HT1080 (cell line): Measurements from ENCODE around the gene KNL1. TPM values are rescaled to one million over a fixed set of nuclear protein-coding genes. Genes with fewer than 3 reads are reported as not detected.
"Not testable (repeated sequence)": the region's sequence is repeated elsewhere in the genome, so short reads cannot be mapped to it uniquely, and the experiment has no call there.

Experiments
- DNase-seq: peaks from one replicate; pipeline ENCODE4 v3.0.0-alpha.2; 2015; ENCODE audit warnings: low read depth
- polyA plus RNA-seq, 2 experiments: library from polyadenylated mRNA; depleted of rRNA; stranded (reverse); fragments of >200 nt; gene quantifications; 2 replicates each; pipeline ENCODE4 v1.2.3, GENCODE V29; 2015
- total RNA-seq: library from RNA; depleted of rRNA; stranded (reverse); fragments of >200 nt; shearing (Covaris generic); gene quantifications from 2 replicates; pipeline ENCODE4 v1.2.3, GENCODE V29; 2014; rRNA removed

The KNL1 gene, protein sequence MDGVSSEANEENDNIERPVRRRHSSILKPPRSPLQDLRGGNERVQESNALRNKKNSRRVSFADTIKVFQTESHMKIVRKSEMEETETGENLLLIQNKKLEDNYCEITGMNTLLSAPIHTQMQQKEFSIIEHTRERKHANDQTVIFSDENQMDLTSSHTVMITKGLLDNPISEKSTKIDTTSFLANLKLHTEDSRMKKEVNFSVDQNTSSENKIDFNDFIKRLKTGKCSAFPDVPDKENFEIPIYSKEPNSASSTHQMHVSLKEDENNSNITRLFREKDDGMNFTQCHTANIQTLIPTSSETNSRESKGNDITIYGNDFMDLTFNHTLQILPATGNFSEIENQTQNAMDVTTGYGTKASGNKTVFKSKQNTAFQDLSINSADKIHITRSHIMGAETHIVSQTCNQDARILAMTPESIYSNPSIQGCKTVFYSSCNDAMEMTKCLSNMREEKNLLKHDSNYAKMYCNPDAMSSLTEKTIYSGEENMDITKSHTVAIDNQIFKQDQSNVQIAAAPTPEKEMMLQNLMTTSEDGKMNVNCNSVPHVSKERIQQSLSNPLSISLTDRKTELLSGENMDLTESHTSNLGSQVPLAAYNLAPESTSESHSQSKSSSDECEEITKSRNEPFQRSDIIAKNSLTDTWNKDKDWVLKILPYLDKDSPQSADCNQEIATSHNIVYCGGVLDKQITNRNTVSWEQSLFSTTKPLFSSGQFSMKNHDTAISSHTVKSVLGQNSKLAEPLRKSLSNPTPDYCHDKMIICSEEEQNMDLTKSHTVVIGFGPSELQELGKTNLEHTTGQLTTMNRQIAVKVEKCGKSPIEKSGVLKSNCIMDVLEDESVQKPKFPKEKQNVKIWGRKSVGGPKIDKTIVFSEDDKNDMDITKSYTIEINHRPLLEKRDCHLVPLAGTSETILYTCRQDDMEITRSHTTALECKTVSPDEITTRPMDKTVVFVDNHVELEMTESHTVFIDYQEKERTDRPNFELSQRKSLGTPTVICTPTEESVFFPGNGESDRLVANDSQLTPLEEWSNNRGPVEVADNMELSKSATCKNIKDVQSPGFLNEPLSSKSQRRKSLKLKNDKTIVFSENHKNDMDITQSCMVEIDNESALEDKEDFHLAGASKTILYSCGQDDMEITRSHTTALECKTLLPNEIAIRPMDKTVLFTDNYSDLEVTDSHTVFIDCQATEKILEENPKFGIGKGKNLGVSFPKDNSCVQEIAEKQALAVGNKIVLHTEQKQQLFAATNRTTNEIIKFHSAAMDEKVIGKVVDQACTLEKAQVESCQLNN (N-terminal part only)
- 27.0 and 27.3 TPM in 2 replicates for total RNA-seq
- 7.8 and 10.4 TPM in 2 replicates for polyA plus RNA-seq (2015; cell fraction: cytosol; rRNA removed)
- 118 and 206 TPM in 2 replicates for polyA plus RNA-seq (2015; cell fraction: nucleus; rRNA removed)

DNA sequence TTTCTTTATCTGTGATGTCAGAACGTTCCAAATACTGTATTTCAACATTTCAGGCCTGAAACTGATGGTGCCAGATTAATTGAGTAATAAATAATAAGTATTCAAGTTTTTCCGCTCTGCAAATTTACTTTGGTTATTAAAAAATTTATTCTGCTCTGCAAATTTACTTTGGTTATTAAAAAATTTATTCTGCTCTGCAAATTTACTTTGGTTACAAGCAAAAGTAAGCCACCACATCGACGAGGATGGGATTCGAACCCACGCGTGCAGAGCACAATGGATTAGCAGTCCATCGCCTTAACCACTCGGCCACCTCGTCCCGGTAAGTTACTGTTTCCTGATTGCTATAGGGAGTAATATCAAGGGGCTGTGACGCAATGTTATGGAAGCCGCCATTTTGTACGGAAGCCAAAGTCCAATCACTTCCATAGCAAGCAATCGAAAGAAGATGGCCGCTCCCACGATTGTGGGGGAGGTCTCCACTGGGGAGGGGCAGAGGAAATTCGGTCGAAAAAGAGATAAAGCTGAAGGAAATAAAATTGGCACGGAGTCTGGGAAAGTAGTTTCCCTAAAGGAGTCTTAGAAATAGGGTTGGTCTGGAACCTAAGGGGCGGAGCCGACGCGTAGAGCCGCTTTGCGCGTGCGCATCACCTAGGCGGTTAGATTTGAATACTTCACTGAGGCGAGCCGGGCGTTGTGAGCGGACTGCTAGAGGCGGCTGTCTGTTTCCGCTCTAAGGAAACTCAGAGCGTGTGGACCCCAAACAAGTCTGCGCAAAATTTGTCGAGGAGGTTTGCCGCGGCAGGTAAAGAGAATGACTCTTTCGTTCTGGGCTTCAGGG lies at the start of gene KNL1:
Gene KNL1, plus strand, starts transcription at position 662 of the 841 bp plus-strand sequence. CDS start 8,683 bp downstream, outside the sequence.
- DNase-seq = peak; percentile 94

DNA sequence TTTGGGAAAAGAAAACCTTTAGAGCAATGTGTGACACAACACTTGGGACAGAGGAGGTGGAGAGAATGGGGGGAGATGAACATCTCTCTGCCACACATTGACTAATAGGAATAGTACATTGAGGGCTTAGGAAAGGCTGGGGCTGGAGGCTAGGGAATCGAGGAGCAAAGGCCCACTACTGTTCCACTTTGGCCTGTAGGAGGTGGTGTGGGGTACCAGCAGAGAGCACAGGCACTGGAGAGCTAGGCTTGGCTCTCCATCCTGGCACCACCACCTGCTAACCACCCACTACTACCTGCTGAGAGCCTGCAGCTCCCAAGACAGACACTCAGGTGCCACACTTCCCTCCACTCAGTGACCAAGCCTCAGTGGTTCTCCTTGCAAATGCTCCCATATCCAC lies 48.6 kb upstream of the KNL1 start:
- DNase-seq = no peak

DNA sequence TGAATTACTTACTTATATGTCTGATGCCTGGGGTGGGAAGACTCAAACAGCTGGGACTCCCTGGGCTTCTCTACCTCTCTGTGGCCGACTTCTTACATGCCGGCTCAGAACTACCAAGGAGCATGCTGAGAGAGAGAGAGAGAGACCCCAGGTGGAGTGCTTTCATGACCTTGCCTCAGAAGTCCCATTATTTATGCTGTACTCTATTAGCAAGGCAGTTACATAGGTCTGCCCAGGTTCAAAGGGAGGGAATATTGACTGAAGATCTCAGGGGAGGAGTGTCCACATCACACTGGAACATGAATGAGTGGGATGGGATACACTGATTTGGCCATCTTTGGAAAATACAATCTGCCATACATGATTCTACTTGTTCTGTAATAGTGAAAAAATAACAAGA lies 45.4 kb upstream of the KNL1 start:
- no peak for DNase-seq

DNA sequence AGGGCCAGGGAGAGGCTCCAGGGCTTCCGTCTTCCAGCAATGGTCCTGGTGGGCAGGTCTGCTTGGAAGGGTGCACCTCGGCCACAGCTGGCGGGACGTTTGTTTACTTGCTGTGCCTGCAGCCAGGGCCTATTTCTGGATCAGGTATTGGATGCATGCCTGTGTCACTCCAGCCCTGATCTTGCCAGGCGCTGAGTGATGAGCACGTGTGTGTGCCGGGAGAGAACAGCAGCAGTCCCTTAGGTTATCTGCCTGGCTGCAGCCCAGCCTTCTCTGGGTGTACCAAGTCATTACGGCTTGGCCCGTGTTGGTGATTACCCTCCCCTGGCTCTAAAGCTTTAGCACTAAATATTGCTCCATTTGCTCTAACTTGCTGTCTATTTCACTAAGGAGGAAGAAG lies 44.2 kb upstream of the KNL1 start:
- DNase-seq = no peak

DNA sequence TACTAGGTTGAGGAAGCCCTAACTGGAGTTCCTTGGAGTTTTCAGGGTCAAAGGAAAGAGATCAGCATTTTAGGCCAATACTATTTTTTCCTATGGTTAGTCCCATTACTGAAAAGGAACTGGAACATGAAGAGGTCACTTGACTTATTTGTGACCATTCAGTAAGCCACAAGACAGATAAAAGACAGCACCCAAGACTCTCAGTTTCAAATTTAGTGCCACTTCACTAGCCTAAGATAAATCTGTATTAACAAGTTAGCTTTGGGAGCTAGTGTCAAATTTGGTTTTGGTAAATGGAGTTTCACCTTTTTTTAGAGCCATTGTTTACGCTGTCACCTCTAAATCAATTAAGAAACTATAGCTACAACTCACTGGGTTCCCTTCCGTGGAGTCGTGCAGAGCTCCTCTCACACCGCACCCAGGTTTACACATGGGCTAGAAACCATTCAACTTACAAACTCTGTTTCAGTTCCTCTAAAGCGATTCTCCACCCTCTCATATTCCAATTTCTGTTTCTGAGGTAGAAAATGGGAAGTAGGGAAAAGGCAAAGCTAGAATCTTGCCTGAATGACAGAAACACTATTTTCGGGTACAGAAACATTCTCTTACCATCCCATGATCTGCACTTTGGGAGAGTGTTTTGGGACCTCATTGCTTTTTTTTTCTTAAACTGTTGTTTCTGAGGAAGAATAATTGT lies 43.6 kb upstream of the KNL1 start:
- no peak for DNase-seq

DNA sequence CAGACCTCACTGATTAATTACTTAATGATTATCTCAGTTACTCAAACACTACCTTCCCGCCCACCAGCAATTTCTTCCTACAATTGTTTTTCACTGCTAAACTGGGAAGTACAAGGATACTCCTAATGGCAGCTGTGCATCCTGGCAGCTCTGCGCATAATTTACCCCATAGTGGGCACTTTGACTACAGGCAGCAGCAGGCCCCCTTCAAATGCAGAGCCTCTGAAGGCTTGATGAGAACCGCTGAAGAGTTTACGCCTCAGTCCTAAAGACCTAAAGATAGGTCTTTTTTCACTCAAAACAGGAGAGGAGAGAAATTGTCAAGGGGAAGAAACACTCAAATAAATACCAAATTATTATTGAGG lies 39.9 kb upstream of the KNL1 start:
- no peak for DNase-seq

DNA sequence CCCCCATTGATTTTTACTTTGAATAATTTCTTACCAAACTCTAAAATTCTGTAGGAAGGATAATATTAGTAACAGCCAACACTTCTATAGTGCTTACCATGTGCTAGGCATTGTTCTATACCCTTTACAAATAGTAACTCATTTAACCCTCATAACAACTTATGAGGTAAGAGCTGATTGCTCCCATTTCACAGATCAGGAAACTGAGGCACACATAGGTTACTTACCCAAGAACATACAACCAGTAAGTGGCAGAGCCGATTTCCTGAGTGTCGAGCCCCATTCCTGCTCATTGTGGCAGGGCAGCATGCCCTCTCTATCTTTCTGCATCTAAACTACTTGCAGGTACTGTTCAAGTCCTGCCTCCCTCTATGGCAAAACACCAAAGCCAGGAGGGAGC lies 38.2 kb upstream of the KNL1 start:
- no peak for DNase-seq

DNA sequence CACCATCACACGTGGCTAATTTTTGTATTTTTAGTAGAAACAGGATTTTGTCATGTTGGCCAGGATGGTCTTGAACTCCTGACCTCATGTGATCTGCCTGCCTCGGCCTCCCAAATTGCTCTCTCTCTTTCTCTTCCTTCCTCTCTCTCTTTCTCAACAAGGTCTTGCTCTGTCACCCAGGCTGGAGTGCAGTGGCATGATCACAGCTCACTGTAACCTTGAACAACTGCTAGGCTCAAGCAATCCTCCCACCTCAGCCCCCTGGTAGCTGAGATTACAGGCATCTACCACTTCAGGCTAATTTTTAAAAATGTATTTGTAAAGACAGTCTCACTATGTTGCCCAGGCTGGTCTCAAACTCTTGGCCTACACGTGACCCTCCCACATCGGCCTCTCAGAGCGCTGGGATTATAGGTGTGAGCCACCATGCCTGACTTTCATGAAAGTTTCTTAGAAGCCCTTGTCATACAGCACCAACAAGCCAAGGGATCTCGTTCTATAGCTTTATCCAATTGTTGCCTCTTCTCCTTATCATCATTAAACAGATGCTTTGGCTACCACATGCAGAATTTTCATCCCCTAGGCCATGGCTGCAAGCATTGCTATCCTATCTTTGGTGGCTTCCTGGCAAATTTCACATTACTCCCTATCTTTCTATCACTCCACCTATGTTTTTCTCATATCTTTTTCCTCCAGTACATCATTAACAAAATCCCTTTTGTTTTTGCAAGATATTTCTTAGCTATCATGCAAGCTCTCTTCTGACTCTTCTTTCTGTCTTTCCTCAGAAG lies 34.9 kb upstream of the KNL1 start:
- no peak for DNase-seq

DNA sequence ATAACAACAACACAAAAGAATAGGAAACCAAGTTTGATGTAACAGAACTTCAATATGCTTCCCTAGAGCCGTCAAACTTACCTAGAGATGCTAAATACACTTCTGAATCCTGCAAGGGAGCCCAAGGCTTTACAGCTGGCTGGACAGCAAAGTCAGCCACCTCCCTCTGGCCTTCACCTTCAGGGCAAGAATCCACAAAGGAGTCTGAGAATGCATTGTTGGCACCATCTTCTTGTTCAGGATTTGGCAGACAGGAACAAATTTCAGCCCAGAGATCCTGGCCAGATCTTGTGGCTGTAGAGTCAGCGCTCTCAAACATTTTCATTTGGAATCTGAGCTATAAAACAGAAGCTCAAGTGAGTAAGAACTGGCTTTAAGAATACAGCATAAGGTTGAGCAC lies 31.4 kb upstream of the KNL1 start:
- DNase-seq = no peak

DNA sequence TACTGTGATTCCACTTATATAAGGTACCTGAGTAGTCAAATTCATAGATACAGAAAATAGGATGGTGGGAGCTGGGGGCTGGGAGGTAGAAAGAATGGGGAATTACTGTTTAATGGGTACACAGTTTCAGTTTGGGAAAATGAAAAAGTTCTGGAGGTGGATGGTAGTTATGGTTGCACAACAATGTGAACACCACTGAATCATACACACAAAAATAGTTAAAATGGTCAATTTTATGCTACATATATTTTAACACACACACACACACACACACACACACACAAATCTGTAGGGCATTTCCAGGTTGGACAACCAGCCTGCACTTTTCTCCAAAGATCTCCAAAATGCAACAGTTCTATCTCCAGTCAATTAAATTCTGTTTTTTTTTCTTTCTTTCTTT lies 30.6 kb upstream of the KNL1 start:
- DNase-seq = no peak

DNA sequence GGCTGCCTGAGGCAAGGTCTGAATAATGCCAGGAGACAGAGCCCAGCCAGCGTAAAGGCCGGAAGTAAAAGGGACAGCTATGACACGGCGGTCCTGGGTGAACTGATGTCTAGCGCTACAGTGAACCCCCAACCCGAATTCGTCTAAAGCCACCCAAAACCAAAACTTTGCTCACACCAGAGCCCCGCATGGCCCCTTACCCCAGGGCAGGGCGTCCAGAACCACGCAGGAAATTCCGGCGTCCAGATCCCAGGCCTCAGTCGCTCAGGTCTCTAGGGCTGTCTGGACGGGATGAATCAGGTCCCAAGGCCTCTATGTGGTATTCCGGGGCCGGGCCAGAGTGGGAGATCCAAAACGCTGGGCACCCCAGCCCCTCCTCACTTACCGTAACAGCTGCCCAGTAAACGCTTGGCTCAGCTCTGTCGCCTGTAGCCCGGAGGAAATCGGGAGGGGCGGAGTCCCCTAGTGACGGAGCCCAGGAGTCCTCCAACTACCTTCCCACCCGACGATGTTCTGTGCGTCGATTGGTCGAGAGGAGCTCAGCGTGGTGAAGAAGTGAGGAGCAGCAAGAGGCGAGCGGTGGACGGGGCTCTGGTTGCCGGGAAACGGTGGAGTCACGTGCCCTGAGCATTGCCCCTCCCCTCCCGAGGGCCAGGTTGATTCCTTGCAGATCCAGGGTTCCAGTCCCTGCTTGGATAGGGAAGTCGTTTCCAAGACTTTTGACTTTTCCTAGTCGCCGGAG lies 29.3 kb upstream of the KNL1 start, which contains the start of gene CCDC32:
Gene CCDC32, minus strand, starts transcription at position 452 of the 742 bp plus-strand sequence. CDS start 2,027 bp downstream, outside the sequence.
- peak; percentile 99 for DNase-seq

DNA sequence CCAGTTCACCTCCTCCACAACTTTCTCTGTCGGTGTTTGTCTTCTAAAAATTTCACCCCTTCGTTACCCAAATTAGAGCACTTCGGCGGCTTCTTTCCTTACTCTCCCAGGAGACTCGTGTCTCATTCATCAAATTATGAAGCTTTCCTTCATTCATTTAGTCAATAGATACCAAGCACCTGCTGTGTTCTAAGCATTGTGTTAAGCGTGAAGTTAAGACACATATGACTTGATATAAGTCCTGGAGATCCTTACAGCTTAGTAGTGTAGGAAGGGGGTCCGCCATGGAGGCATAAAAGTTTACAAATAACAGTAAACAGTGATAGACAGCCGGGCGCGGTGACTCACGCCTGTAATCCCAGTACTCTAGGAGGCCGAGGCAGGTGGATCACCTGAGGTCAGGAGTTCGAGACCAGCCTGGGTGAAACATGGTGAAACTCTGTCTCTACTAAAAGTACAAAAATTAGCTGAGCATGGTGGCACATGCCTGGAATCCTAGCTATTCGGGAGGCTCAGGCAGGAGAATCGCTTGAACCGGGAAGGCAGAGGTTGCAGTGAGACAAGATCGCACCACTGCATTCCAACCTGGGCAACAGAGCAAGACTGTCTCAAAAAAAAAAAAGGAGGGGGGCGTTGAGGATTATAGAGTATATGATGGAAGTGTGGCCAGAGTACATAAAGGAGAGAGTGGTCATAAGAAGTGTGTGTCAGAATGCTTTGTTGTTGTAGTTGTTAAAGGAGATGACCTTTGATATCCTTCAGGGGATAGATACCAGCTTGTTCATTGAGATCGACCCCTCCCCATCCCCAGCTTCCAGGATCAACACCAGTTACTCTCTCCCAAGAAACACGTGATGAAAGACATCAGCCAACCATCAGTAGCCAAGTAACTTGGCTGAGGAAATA lies 28.5 kb upstream of the KNL1 start:
- no peak for DNase-seq

DNA sequence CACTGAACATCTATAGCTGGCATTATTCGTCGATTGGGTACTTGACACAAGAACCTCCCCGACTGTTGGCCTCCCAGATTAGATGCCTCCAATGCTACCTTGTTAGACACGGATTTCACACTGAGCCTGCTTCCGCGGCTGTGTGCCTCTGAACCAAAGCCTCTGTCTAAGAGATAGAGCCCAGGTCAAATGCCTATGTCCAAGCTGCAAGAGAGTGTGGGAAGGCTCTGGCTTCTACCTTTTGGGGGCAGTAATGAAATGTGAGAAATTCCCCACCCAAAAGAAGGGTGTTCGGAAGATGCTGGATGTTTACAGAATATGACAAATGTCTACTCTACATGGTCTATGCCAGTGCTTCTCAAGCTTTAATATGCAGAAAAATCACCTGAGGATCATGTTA lies 26.9 kb upstream of the KNL1 start:
- peak; percentile 54 for DNase-seq

DNA sequence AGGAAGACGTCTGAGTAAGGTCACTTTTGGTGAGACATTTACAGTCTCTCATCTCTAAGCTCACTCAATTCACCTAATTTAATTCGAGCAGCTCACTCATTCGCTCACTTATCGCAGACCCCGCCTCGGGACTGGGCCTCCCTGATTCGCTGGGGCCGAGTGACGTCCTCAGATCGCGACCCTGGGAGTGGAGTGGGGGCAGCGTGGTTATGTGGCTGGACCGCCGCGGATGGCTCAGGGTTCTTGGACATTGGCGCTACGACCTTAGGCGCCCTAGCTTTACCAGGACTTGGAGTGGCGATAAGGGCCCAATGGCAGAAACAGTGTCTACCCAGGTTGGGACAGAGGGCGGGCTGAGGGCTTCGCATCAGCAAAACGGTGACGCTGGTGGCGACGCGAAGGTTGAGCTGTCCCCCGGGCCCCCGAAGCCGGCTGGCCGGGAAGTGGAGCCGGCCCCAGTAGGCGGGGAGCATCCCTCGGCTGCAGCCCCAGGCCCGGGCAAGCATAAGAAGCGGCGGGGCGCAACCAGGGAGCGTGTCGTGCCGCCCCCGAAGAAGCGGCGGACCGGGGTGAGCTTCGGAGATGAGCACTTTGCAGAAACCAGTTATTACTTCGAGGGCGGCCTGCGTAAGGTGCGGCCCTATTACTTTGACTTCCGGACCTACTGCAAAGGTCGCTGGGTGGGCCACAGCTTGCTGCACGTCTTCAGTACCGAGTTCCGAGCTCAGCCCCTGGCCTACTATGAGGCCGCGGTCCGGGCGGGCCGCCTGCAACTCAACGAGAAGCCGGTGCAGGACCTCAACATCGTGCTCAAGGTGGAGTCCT lies 24.7 kb upstream of the KNL1 start, which contains the start of gene RPUSD2:
Gene RPUSD2, plus strand, starts transcription at position 171 of the 825 bp plus-strand sequence. Its CDS starts 39 bp downstream, at position 210.
- DNase-seq = peak; percentile 85

DNA sequence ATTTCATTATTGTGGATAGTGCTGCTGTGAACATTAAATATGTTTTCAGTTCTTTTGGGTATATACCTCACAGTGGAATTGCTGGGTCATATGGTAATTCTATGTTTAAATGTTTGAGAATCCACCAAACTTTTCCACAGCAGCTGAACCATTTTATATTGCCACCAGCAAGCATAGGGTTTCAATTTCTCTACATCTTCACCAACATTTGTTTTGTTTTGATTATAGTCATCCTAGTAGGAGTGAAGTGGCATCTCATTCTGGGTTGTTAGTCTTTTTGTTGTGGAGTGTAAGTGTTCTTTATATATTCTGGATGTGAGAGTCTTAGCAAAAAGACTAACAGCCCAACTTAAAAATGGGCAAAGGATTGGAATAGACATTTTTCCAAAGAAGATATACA lies 18.9 kb upstream of the KNL1 start:
- DNase-seq = no peak

DNA sequence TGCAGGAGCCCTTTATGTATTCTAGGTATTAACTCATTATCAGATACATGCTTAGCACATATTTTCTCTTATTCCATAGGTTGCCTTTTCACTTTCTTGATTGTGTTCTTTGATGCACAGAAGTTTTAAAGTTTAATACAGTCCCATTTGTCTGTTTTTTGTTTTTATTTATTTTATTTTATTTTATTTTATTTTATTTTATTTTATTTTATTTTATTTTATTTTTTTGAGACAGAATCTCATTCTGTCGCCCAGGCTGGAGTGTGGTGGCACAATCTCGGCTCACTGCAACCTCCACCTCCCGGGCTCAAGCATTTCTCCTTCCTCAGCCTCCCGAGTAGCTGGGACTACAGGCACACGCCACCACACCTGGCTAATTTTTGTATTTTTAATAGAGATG lies 17.1 kb upstream of the KNL1 start:
- DNase-seq = not testable (repeated sequence)
